ENCODE results near the gene MYOM1.

Gene MYOM1

DNA sequence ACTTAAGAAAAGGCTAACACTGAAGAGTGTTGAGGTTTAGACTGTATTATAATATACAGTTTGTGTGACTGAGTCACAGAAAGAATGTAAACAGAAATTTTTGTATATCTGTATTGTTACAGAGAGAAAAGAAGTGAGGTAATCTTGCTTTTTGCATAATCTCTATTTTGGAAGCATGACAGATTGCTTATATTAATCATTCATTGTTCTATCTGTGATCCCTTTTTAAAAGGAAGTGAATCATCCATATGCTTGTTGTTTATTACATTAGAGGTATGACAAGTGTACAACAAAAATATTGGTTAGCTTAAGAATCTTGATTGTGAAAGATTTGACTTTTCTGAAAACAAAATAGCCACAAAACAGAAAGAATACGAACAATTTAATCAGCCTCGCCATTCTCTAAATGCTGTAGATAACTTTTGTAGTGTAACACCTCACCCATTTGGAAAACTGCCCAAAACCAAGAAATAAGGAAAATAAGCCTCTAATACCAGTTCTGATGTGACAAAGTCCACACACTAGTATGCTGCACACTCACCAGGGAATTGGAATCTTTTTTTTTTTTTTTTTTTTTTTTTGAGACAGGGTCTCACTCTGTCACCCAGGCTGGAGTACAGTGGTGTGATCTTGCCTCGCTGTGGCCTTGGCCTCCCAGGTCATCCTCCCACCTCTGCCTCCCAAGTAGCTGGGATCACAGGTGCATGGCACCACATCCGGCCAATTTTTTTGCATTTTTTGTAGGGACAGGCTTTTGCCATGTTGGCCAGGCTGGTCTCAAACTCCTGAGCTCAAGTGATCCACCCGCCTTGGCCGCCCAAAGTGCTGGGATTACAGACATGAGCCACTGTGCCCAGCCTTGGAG lies 115.3 kb downstream of the MYOM1 start:
- Histone ChIP-seq H3K79me2 (ENCODE audit: control insufficient read depth, low read length) (no peaks in the 10 kb centered on the region), H3K4me2 (ENCODE audit: low read length) (no peak overlapping the region), H3K4me1 (ENCODE audit: control insufficient read depth, low read length) (no peaks in the 10 kb centered on the region), H3K36me3 (ENCODE audit: control insufficient read depth, low read length) (no peaks in the 10 kb centered on the region), H3K27ac (ENCODE audit: low read depth, low read length) (no peak overlapping the region), H3K27me3 (ENCODE audit: control insufficient read depth, low read length) (no peaks in the 10 kb centered on the region), H3K4me3 (ENCODE audit: low read length) (no peak overlapping the region), H3F3A (ENCODE audit: control insufficient read depth, insufficient read depth) (no peaks in the 10 kb centered on the region), H3K9me3 (ENCODE audit: control insufficient read depth, insufficient read depth, low read length) (no peaks in the 10 kb centered on the region), H3K9me2 (replicated peaks; ENCODE audit: control insufficient read depth, low read length) (no peaks in the 10 kb centered on the region), H4K20me1 (ENCODE audit: control insufficient read depth, insufficient read depth, low read depth, low read length) (no peaks in the 10 kb centered on the region)
- TF ChIP-seq EZH2phosphoT487 (IDR thresholded peaks at IDR 0.05; ENCODE audit: borderline replicate concordance, low read length) = no peak
- TF ChIP-seq, protein P1, sequence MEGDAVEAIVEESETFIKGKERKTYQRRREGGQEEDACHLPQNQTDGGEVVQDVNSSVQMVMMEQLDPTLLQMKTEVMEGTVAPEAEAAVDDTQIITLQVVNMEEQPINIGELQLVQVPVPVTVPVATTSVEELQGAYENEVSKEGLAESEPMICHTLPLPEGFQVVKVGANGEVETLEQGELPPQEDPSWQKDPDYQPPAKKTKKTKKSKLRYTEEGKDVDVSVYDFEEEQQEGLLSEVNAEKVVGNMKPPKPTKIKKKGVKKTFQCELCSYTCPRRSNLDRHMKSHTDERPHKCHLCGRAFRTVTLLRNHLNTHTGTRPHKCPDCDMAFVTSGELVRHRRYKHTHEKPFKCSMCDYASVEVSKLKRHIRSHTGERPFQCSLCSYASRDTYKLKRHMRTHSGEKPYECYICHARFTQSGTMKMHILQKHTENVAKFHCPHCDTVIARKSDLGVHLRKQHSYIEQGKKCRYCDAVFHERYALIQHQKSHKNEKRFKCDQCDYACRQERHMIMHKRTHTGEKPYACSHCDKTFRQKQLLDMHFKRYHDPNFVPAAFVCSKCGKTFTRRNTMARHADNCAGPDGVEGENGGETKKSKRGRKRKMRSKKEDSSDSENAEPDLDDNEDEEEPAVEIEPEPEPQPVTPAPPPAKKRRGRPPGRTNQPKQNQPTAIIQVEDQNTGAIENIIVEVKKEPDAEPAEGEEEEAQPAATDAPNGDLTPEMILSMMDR (IDR thresholded peaks at IDR 0.05; ENCODE audit: low read depth, low read length, poor library complexity, severe bottlenecking) = no peak

DNA sequence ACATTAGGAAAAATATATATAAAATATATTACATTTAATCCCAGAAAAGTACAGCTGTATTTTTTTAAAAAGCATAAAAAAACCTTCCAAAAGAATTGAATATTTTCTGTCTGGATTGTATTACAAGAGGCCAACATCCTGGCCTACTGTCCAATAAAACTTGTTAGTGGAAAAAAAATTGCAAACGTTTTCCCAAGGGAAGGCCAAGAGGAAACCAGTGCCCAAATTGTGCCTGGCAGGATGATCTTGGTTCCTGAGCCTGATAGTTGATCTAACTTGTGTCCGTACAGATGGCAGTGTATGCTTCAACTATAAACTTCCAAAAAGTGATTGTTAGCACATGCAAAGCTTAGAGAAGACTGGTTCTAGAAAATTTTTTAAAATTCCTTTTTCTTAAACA lies 116.2 kb downstream of the MYOM1 start:
- Histone ChIP-seq H4K20me1 (ENCODE audit: control insufficient read depth, insufficient read depth, low read depth, low read length) (no peaks in the 10 kb centered on the region), H3K79me2 (ENCODE audit: control insufficient read depth, low read length) (no peaks in the 10 kb centered on the region), H3F3A (ENCODE audit: control insufficient read depth, insufficient read depth) (no peaks in the 10 kb centered on the region), H3K36me3 (ENCODE audit: control insufficient read depth, low read length) (no peaks in the 10 kb centered on the region), H3K27ac (ENCODE audit: low read depth, low read length) (no peak overlapping the region), H3K4me3 (ENCODE audit: low read length) (no peak overlapping the region), H3K4me1 (ENCODE audit: control insufficient read depth, low read length) (no peaks in the 10 kb centered on the region), H3K27me3 (ENCODE audit: control insufficient read depth, low read length) (no peaks in the 10 kb centered on the region), H3K9me3 (ENCODE audit: control insufficient read depth, insufficient read depth, low read length) (no peaks in the 10 kb centered on the region), H3K9me2 (replicated peaks; ENCODE audit: control insufficient read depth, low read length) (no peaks in the 10 kb centered on the region), H3K4me2 (ENCODE audit: low read length) (no peak overlapping the region)
- TF ChIP-seq, protein P1 (IDR thresholded peaks at IDR 0.05; ENCODE audit: low read depth, low read length, poor library complexity, severe bottlenecking) = no peak
- TF ChIP-seq EZH2phosphoT487 (IDR thresholded peaks at IDR 0.05; ENCODE audit: borderline replicate concordance, low read length) = no peak

- no peaks in the 10 kb centered on the region for H4K20me1 ChIP-seq (ENCODE audit: control insufficient read depth, insufficient read depth, low read depth, low read length)
- H3K27ac ChIP-seq (ENCODE audit: low read depth, low read length) = no peak overlapping the region
- H3K4me3 ChIP-seq (ENCODE audit: low read length) = no peak overlapping the region
- H3K4me1 ChIP-seq (ENCODE audit: control insufficient read depth, low read length) = no peaks in the 10 kb centered on the region
- no peak overlapping the region for H3K4me2 ChIP-seq (ENCODE audit: low read length)
- H3K27me3 ChIP-seq (ENCODE audit: control insufficient read depth, low read length) = no peaks in the 10 kb centered on the region
- TF ChIP-seq EZH2phosphoT487 (IDR thresholded peaks at IDR 0.05; ENCODE audit: borderline replicate concordance, low read length) = no peak
- TF ChIP-seq, protein P1 (IDR thresholded peaks at IDR 0.05; ENCODE audit: low read depth, low read length, poor library complexity, severe bottlenecking) = no peak
- no peaks in the 10 kb centered on the region for H3F3A ChIP-seq (ENCODE audit: control insufficient read depth, insufficient read depth)
- no peaks in the 10 kb centered on the region for H3K36me3 ChIP-seq (ENCODE audit: control insufficient read depth, low read length)
- H3K9me2 ChIP-seq (replicated peaks; ENCODE audit: control insufficient read depth, low read length) = no peaks in the 10 kb centered on the region
- H3K79me2 ChIP-seq (ENCODE audit: control insufficient read depth, low read length) = no peaks in the 10 kb centered on the region
- H3K9me3 ChIP-seq (ENCODE audit: control insufficient read depth, insufficient read depth, low read length) = no peaks in the 10 kb centered on the region
Measured at GRCh38 chr18:3102983-3103382, 116.8 kb downstream of the MYOM1 start.

Data from DOHH2 (cell line).